ENCODE data around the gene IL21R.

IL21R gene

DNA sequence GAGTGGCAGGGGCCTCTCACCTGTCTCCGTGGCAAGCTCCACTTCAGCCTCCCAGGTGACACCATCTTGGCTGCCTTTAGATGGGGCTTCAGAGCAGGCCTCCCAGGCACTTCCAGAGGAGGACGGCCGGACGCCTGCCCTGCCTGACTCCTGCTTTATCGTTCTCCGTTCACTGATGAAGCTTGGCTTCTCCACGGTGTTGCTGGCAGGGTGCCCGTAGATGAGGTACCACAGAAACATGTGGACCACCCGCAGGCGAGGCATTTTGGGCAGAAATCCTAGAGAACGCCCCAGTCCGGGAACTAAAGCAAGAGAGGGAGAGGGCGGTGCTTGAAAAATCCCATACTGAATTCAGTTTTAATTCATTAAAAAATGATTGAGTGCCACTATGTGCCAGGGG is 93.2 kb downstream of the IL21R start:
- no peak for DNase-seq (ENCODE audit: extremely low read depth, low read depth)
- TF ChIP-seq, protein P1, sequence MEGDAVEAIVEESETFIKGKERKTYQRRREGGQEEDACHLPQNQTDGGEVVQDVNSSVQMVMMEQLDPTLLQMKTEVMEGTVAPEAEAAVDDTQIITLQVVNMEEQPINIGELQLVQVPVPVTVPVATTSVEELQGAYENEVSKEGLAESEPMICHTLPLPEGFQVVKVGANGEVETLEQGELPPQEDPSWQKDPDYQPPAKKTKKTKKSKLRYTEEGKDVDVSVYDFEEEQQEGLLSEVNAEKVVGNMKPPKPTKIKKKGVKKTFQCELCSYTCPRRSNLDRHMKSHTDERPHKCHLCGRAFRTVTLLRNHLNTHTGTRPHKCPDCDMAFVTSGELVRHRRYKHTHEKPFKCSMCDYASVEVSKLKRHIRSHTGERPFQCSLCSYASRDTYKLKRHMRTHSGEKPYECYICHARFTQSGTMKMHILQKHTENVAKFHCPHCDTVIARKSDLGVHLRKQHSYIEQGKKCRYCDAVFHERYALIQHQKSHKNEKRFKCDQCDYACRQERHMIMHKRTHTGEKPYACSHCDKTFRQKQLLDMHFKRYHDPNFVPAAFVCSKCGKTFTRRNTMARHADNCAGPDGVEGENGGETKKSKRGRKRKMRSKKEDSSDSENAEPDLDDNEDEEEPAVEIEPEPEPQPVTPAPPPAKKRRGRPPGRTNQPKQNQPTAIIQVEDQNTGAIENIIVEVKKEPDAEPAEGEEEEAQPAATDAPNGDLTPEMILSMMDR (IDR thresholded peaks at IDR 0.05; ENCODE audit: low read depth, low read length, missing control alignments), result no peak
- H3K4me3 ChIP-seq (replicated peaks; ENCODE audit: low read depth, low read length), result no peak overlapping the region

DNA sequence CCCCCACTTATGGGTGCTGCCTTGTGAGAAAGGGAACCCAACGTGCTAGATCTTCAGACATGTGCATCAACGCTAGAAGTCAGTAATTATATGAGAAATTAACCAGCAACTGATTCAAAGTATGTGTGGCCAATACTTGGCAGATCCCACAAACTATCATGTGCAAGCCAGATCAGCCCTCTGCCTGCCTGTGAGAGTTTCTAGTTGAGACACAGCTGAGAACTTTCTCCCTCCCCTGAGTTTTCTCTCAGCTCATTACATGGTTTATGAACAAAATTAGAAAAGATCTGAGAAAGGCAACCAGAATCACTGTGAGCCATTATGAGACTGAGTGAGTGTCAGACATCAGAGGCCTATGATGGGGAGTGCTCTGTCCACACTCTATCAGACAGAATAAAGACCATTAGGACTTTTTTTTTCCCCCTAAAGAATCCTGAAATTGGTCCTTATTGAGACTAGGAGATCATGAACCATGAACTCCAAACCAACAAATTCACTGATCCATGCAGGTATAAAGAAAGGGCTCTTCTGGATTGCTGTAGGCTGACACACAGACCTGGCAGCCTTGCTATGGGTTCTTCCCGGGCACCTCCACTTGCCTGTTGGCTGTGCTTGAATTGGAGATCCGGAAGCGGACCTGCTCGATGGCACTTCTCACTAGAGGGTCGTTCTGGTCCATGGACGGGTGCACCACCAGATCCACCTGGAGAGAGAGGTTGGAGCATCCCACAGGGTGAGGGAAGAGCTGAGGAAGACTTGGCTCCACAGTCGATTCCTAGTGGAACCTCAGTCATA is 96.3 kb downstream of the IL21R start:
- TF ChIP-seq, protein P1 (IDR thresholded peaks at IDR 0.05; ENCODE audit: low read depth, low read length, missing control alignments), result no peak
- H3K4me3 ChIP-seq (replicated peaks; ENCODE audit: low read depth, low read length), result no peak overlapping the region
- DNase-seq (ENCODE audit: extremely low read depth, low read depth), result no peak

DNA sequence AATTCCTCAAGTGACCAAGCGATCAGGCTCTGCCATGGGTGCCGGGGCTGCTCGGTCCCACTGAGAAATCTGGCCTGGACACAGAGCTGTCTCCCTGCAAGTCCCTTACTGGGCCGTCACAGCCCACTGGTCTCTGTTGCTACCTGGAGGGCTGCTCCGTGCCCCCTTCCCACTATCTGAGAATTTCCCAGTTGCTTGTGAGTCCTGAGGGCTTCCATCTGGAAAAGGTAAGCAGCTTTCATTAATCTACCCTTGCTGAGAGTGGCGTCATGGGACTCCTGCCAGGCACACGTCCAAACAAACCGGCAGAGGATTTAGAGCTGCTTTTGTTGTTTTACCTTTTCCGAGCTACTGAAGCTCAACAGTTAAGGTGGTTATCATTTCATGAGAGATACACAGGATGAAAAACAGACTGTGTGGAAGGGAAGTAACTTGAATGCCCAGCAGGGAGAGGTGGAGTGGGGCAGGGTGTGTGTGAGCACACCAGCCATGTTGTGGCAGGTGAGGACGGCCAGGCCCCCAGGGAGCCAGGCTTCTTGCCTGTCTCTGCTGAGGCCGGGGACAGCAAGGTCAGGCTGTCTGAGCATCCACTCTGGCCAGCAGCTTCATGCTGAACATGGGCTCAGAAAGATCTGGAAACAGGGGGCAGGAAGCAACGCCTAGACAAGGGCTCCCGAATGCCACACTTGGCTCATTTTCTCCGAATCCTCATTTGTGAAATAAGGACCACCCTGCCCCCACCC is 97.1 kb downstream of the IL21R start:
- TF ChIP-seq, protein P1 (IDR thresholded peaks at IDR 0.05; ENCODE audit: low read depth, low read length, missing control alignments), result no peak
- H3K4me3 ChIP-seq (replicated peaks; ENCODE audit: low read depth, low read length), result no peak overlapping the region
- DNase-seq (ENCODE audit: extremely low read depth, low read depth), result no peak

DNA sequence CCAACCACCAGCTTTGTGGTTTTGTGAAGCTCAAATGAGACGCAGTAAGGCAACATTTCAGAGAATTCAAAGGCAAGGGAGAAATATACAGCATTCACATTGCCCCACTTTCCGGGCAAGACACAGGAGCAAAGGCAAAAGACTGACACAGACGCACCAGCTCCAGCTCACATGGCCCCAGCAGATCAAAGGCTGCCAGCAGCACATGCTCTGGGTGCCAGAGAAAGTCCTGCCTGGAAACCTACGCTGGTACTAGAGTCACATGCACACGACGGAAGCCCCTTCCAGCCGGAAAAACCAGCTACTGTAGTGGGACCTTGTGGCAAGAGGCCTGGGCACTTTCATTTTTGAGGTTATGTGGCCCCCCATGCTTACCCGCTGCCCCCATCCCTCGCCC is 97.7 kb downstream of the IL21R start:
- no peak for DNase-seq (ENCODE audit: extremely low read depth, low read depth)
- no peak overlapping the region for H3K4me3 ChIP-seq (replicated peaks; ENCODE audit: low read depth, low read length)
- TF ChIP-seq, protein P1 (IDR thresholded peaks at IDR 0.05; ENCODE audit: low read depth, low read length, missing control alignments), result no peak

DNA sequence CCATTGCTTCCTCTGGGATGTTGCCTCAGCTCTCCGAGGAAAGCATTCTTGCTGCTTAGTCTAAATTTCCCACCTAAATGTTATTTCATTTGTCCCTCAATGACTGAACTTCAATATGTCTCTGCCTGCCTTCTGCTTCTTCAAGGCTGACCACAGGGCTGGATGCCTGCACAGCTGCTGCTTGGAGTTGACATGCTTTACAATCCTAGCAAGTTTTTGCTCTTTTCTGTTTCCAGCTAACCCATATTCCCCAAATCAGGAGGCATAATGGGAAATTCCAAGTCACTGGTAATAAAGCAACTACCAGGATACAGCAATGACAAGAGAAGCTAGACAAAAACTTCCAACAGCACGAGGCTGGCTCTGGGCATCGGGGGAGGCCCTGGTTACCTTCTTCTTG is 98.8 kb downstream of the IL21R start:
- H3K4me3 ChIP-seq (replicated peaks; ENCODE audit: low read depth, low read length), result no peak overlapping the region
- TF ChIP-seq, protein P1 (IDR thresholded peaks at IDR 0.05; ENCODE audit: low read depth, low read length, missing control alignments), result no peak
- no peak for DNase-seq (ENCODE audit: extremely low read depth, low read depth)

Measured in HFF-Myc (cell line).